Naive B cell (primary cell): ENCODE results near the gene CHAD. TPM values are rescaled to one million over a fixed set of nuclear protein-coding genes. Genes with fewer than 3 reads are reported as not detected.
"Not testable (repeated sequence)": the region's sequence is repeated elsewhere in the genome, so short reads cannot be mapped to it uniquely, and the experiment has no call there.

ENCODE experiments used
- ATAC-seq, 2 donors: fragments of 150-1000 bp; cut with Tn5 transposase; 2 replicates each; pipeline ENCODE4 v1.10.0; 2021; ENCODE audit warnings: low read depth in 2 of 2, mild to moderate bottlenecking in 2 of 2, moderate library complexity in 2 of 2
- DNase-seq: peaks from one replicate; pipeline ENCODE4 v3.0.0; 2022
- H3K27ac Mint-ChIP-seq, 6 donors: one replicate each; pipeline ENCODE4 v1.8.0; 2020 to 2022; ENCODE audit warnings: mild to moderate bottlenecking in 6 of 6, mixed read lengths in 6 of 6, moderate library complexity in 5 of 6, inconsistent platforms in 2 of 6
- H3K27me3 Mint-ChIP-seq, 3 donors: one replicate each; pipeline ENCODE4 v1.8.0; 2021 to 2022; ENCODE audit warnings: mixed read lengths in 3 of 3, mild to moderate bottlenecking in 1 of 3
- H3K36me3 Mint-ChIP-seq, 2 donors: one replicate each; pipeline ENCODE4 v1.8.0; 2020 to 2022; ENCODE audit warnings: mixed read lengths in 2 of 2, inconsistent platforms in 1 of 2, mild to moderate bottlenecking in 1 of 2
- H3K4me1 Mint-ChIP-seq, 3 donors: one replicate each; pipeline ENCODE4 v1.8.0; 2020 to 2022; ENCODE audit warnings: mixed read lengths in 3 of 3, inconsistent platforms in 1 of 3, mild to moderate bottlenecking in 1 of 3, moderate library complexity in 1 of 3
- H3K4me3 Mint-ChIP-seq, 8 donors: one replicate each; pipeline ENCODE4 v1.8.0; 2020 to 2022; ENCODE audit warnings: mild to moderate bottlenecking in 8 of 8, mixed read lengths in 8 of 8, moderate library complexity in 8 of 8, inconsistent platforms in 2 of 8
- H3K9me3 Mint-ChIP-seq, 7 donors: one replicate each; pipeline ENCODE4 v1.8.0; 2020 to 2022; ENCODE audit warnings: mixed read lengths in 7 of 7, mild to moderate bottlenecking in 5 of 7, inconsistent platforms in 2 of 7, moderate library complexity in 1 of 7
- polyA plus RNA-seq, 6 donors: library from polyadenylated mRNA; unstranded; fragments of 300-500 nt; fragmentation: Illumina TruSeq; gene quantifications; one replicate each; pipeline ENCODE4 v1.2.3, GENCODE V29; 2021; ENCODE audit warnings: low read depth in 6 of 6

CHAD gene
- polyA plus RNA-seq, 6 donors from 2014 or later, result 0.14 to 0.24 (median 0.16) TPM; not detected in 3

DNA sequence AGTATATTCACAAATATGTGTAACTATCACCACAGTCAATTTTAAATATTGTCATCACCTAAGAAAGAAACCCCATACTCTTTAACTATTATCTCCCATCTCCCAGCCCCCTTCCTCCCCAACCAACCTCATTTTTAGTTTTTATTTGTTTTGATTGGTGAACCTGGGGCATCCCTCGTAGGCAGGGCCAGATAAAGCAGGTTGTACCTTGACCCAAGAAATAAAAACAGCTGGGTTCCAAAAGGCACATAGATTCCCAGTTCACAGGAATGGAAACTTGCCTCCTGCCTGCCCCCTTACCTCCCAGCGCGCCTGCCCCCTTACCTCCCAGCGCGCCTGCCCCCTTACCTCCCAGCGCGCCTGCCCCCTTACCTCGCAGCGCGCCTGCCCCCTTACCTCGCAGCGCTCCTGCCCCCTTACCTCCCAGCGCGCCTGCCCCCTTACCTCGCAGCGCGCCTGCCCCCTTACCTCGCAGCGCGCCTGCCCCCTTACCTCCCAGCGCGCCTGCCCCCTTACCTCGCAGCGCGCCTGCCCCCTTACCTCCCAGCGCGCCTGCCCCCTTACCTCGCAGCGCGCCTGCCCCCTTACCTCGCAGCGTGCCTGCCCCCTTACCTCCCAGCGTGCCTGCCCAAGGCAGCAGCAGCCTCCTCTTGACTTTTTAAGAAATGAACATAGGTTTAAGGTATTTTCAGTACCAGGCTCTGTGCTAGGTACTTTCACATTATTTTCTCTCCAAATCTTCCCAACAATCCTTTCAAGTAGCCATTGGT is 7.3 kb upstream of the CHAD start:
- Mint-ChIP-seq H3K27ac (peak overlapping the region in 2 of 6 donors; percentile 14 to 52), H3K4me3 (peak overlapping the region in 2 of 8 donors; percentile 21 to 42), H3K4me1 (peaks cover 17 to 21% (median 18%) of the 10 kb centered on the region in 3 donors)
- H3K9me3 Mint-ChIP-seq, DNase-seq, H3K36me3 Mint-ChIP-seq, H3K27me3 Mint-ChIP-seq, ATAC-seq: not testable (repeated sequence)

GRCh38 chr17:50475362-50475761 is 6.7 kb upstream of the CHAD start:
- Mint-ChIP-seq H3K36me3 (peaks cover 0 to 9% of the 10 kb centered on the region in 2 donors), H3K27ac (peak overlapping the region in 1 of 6 donors; percentile 52), H3K27me3 (peaks cover under 1 to 15% (median 4%) of the 10 kb centered on the region in 3 donors), H3K4me3 (peak overlapping the region in 1 of 8 donors; percentile 1), H3K9me3 (no peaks in the 10 kb centered on the region), H3K4me1 (peaks cover 17 to 21% (median 18%) of the 10 kb centered on the region in 3 donors)
- ATAC-seq, result no peak
- no peak for DNase-seq

- Mint-ChIP-seq H3K4me3 (peak overlapping the region in 1 of 8 donors; percentile 18), H3K27ac (no peak overlapping the region), H3K36me3 (peaks cover 0 to 9% of the 10 kb centered on the region in 2 donors), H3K27me3 (peaks cover 4 to 19% (median 9%) of the 10 kb centered on the region in 3 donors), H3K4me1 (peaks cover 8 to 12% (median 9%) of the 10 kb centered on the region in 3 donors), H3K9me3 (no peaks in the 10 kb centered on the region)
- ATAC-seq, result no peak
- no peak for DNase-seq
Measured at GRCh38 chr17:50474523-50474922, 5.8 kb upstream of the CHAD start.

DNA sequence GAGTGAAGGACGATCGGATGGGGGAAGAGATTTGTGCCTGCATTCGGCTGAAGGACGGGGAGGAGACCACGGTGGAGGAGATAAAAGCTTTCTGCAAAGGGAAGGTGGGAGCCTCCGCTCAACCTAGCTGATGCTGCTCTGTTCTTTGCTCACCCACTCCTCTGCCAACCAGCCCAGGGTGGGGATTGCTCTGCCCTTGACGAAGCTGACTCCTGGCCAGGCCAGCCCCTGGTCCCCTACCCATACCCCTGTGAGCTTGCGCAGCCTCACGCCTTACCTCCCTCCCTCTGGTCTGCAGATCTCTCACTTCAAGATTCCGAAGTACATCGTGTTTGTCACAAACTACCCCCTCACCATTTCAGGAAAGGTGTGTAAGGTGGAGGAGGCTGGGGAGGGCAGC is 5.2 kb upstream of the CHAD start:
- ATAC-seq (no peak), DNase-seq (no peak)
- H3K4me3 Mint-ChIP-seq, result no peak overlapping the region
- H3K4me1 Mint-ChIP-seq, result peaks cover 5 to 9% (median 7%) of the 10 kb centered on the region in 3 donors
- no peaks in the 10 kb centered on the region for H3K9me3 Mint-ChIP-seq
- H3K27me3 Mint-ChIP-seq, result peaks cover 4 to 21% (median 12%) of the 10 kb centered on the region in 3 donors
- H3K27ac Mint-ChIP-seq, result no peak overlapping the region
- peaks cover 0 to 9% of the 10 kb centered on the region in 2 donors for H3K36me3 Mint-ChIP-seq

- H3K4me1 Mint-ChIP-seq, result peaks cover 0 to 10% (median 4%) of the 10 kb centered on the region in 3 donors
- DNase-seq, ATAC-seq, H3K9me3 Mint-ChIP-seq, H3K27ac Mint-ChIP-seq: not testable (repeated sequence)
- H3K36me3 Mint-ChIP-seq, result peaks cover 0 to 11% of the 10 kb centered on the region in 2 donors
- H3K4me3 Mint-ChIP-seq, result peak overlapping the region in 1 of 8 donors; percentile 55
- H3K27me3 Mint-ChIP-seq, result peaks cover 4 to 30% (median 20%) of the 10 kb centered on the region in 3 donors
Measured at GRCh38 chr17:50472761-50473161, 4.1 kb upstream of the CHAD start.

DNA sequence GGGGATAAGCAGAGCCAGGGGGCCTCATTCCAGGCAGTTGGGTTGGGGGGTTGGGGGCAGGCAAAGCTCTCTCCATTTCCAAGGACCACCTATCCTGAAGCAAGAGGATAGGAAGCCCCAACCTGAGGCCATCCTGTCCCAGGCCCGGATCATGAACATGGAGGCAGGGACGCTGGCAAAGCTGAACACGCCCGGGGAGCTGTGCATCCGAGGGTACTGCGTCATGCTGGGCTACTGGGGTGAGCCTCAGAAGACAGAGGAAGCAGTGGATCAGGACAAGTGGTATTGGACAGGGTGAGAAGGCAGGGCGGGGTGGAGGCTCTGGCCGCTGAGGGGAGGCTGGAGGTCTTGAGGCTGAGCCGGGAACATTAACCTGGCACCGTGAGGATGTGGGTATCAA is 3.6 kb upstream of the CHAD start:
- Mint-ChIP-seq H3K9me3 (no peaks in the 10 kb centered on the region), H3K36me3 (peaks cover 0 to 16% of the 10 kb centered on the region in 2 donors), H3K27ac (no peak overlapping the region), H3K4me1 (peaks cover 0 to 15% (median 6%) of the 10 kb centered on the region in 3 donors), H3K4me3 (peak overlapping the region in 1 of 8 donors; percentile 25), H3K27me3 (peaks cover 8 to 34% (median 25%) of the 10 kb centered on the region in 3 donors)
- ATAC-seq (no peak), DNase-seq (no peak)

- DNase-seq (no peak), ATAC-seq (no peak)
- peaks cover 6 to 20% (median 8%) of the 10 kb centered on the region in 3 donors for H3K4me1 Mint-ChIP-seq
- H3K36me3 Mint-ChIP-seq, result peaks cover 0 to 23% of the 10 kb centered on the region in 2 donors
- H3K27ac Mint-ChIP-seq, result no peak overlapping the region
- no peaks in the 10 kb centered on the region for H3K9me3 Mint-ChIP-seq
- H3K4me3 Mint-ChIP-seq, result peak overlapping the region in 1 of 8 donors; percentile 42
- peaks cover 5 to 36% (median 30%) of the 10 kb centered on the region in 3 donors for H3K27me3 Mint-ChIP-seq
Measured at GRCh38 chr17:50471009-50471905, 2.6 kb upstream of the CHAD start.

GRCh38 chr17:50470426-50470825 is 1.7 kb upstream of the CHAD start:
- H3K27me3 Mint-ChIP-seq, result peaks cover 5 to 34% (median 30%) of the 10 kb centered on the region in 3 donors
- H3K9me3 Mint-ChIP-seq, result no peaks in the 10 kb centered on the region
- no peak overlapping the region for H3K27ac Mint-ChIP-seq
- peaks cover 0 to 23% of the 10 kb centered on the region in 2 donors for H3K36me3 Mint-ChIP-seq
- H3K4me1 Mint-ChIP-seq, result peaks cover 6 to 19% (median 8%) of the 10 kb centered on the region in 3 donors
- DNase-seq (no peak), ATAC-seq (no peak)
- H3K4me3 Mint-ChIP-seq, result peak overlapping the region in 3 of 8 donors; percentile 27 to 57 (median 51)

GRCh38 chr17:50469671-50470305 is 1.1 kb upstream of the CHAD start:
- ATAC-seq (no peak), DNase-seq (no peak)
- H3K4me1 Mint-ChIP-seq, result peaks cover 6 to 19% (median 8%) of the 10 kb centered on the region in 3 donors
- peak overlapping the region in 1 of 6 donors; percentile 38 for H3K27ac Mint-ChIP-seq
- H3K4me3 Mint-ChIP-seq, result peak overlapping the region in 6 of 8 donors; percentile 22 to 65 (median 45)
- peaks cover 0 to 23% of the 10 kb centered on the region in 2 donors for H3K36me3 Mint-ChIP-seq
- peaks cover 5 to 34% (median 30%) of the 10 kb centered on the region in 3 donors for H3K27me3 Mint-ChIP-seq
- H3K9me3 Mint-ChIP-seq, result no peaks in the 10 kb centered on the region

- peaks cover 6 to 22% (median 8%) of the 10 kb centered on the region in 3 donors for H3K4me1 Mint-ChIP-seq
- no peaks in the 10 kb centered on the region for H3K9me3 Mint-ChIP-seq
- ATAC-seq (no peak), DNase-seq (no peak)
- H3K4me3 Mint-ChIP-seq, result peak overlapping the region in 6 of 8 donors; percentile 32 to 65 (median 43)
- H3K36me3 Mint-ChIP-seq, result peaks cover 0 to 23% of the 10 kb centered on the region in 2 donors
- peak overlapping the region in 1 of 6 donors; percentile 38 for H3K27ac Mint-ChIP-seq
- H3K27me3 Mint-ChIP-seq, result peaks cover 5 to 34% (median 30%) of the 10 kb centered on the region in 3 donors
Measured at GRCh38 chr17:50469208-50469605, 527 bp upstream of the CHAD start.

DNA sequence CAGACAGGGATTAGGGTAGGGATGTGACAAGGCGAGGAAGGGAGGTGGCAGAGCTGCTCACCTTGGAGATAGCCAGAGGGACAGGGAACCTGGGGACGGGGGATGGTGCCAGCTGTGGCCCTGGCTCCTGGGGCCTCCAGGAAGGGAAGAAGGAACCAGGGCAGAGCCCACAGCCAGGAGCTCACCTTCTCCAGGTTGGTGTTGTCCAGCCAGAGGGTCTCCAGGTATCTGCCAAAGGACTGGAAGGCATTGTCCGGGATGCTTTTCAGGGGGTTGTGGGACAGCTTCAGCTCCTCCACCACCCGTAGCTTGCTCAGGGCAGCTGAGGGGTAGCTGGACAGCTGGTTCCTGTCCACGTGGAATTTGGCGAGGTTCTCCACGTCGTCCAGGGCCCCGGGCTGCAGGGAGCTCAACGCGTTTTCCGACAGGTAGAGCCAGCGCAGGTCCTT is 801 bp downstream of the CHAD start:
- H3K9me3 Mint-ChIP-seq, result no peaks in the 10 kb centered on the region
- H3K4me3 Mint-ChIP-seq, result peak overlapping the region in 5 of 8 donors; percentile 43 to 84 (median 67)
- no peak for DNase-seq
- peaks cover 0 to 23% of the 10 kb centered on the region in 2 donors for H3K36me3 Mint-ChIP-seq
- peaks cover 6 to 22% (median 8%) of the 10 kb centered on the region in 3 donors for H3K4me1 Mint-ChIP-seq
- peak overlapping the region in 1 of 6 donors; percentile 52 for H3K27ac Mint-ChIP-seq
- H3K27me3 Mint-ChIP-seq, result peaks cover 5 to 34% (median 30%) of the 10 kb centered on the region in 3 donors
- ATAC-seq, result no peak

DNA sequence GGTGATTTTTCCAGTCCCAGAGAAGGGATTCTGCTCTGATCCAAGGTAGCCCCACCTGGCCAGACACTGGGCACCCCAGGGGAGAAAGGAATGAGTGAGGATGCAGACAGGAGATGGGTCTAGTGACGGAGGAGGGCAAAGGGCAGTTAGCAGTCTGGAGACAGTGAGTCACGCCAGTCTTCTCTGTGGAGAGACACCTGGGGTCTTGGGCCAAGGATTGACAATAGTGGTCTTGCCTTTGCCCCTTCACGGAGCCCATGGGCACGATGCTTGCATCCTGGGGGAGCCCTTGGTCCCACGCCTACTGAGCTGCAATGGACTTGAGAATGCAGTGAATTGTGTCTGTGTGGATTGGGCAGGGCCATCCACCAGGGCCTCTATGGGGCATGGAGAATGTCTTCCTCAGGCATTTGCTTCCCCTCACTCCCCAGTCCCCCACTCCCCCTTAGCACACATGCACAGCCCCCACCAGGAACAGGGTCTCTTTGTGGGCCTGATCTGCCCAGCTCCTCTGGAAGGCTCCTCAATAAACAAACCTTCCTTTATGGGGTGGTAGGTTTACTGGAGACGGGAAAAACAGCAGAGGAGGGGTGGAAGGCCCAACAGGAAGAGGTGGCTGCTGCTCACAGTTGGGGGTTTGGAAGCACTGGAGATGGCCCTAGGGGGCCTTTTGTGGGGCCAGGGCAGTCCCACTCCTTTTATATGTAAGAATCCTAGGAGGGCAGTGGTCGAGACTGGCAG is 1.4 kb downstream of the CHAD start:
- H3K27me3 Mint-ChIP-seq, result peaks cover 5 to 34% (median 30%) of the 10 kb centered on the region in 3 donors
- H3K36me3 Mint-ChIP-seq, result peaks cover 0 to 22% of the 10 kb centered on the region in 2 donors
- peak overlapping the region in 3 of 6 donors; percentile 21 to 67 (median 52) for H3K27ac Mint-ChIP-seq
- no peaks in the 10 kb centered on the region for H3K9me3 Mint-ChIP-seq
- peaks cover 6 to 22% (median 8%) of the 10 kb centered on the region in 3 donors for H3K4me1 Mint-ChIP-seq
- peak overlapping the region in 5 of 8 donors; percentile 43 to 84 (median 69) for H3K4me3 Mint-ChIP-seq
- no peak for ATAC-seq
- no peak for DNase-seq
